ENCODE results near the gene APOBEC3H. TPM values are rescaled to one million over a fixed set of nuclear protein-coding genes. Genes with fewer than 3 reads are reported as not detected.
A peak's percentile ranks its signal among the peaks of the same experiment; 100 is the strongest.
"Not testable (repeated sequence)": the region's sequence is repeated elsewhere in the genome, so short reads cannot be mapped to it uniquely, and the experiment has no call there.

Gene APOBEC3H
- total RNA-seq (2021; ENCODE audit: unreplicated experiment) = not detected
- not detected for polyA plus RNA-seq (2012; ENCODE audit: insufficient read length)
- Bru-seq, nascent RNA = not detected
- BruChase-seq, experiment 1, labeled RNA remaining after a 2-hour chase = not detected
- BruChase-seq, experiment 2, labeled RNA remaining after a 6-hour chase = not detected
- long read RNA-seq = 0 reads

- ATAC-seq (0 out of 2 replicates have a peak, but pooled peaks have one; percentile 38), DNase-seq (ENCODE audit: low read depth, low spot score) (no peak)
- BruUV-seq (replicated peaks) = no TSS peak
- ChIA-PET CTCF (no interaction called here), POLR2A (no interaction called here)
- Histone ChIP-seq H3K9me3 (ENCODE audit: control insufficient read depth, insufficient read depth, low read depth, low read length) (no peaks in the 10 kb centered on the region), H3K4me3 (ENCODE audit: low read depth in 2 of 2, low read length in 2 of 2) (no peak within 1 kb of the TSS), H3K36me3 (ENCODE audit: control insufficient read depth, insufficient read depth, low read length) (no peaks in the 10 kb centered on the region), H3K4me1 (ENCODE audit: control insufficient read depth, insufficient read depth, low read length) (no peaks in the 10 kb centered on the region), H3K27me3 (ENCODE audit: control insufficient read depth, insufficient read depth, low read length) (no peaks in the 10 kb centered on the region), H3K27ac (ENCODE audit: low read length) (no peak within 1 kb of the TSS)
- no peak for TF ChIP-seq POLR2AphosphoS5 (IDR thresholded peaks at IDR 0.05; ENCODE audit: low read depth, low read length)
- TF ChIP-seq TCF7L2 (IDR thresholded peaks at IDR 0.05; ENCODE audit: low read depth, low read length) = no peak
- TF ChIP-seq REST (IDR thresholded peaks at IDR 0.05; ENCODE audit: insufficient read depth in 1 of 2, low read depth in 2 of 2, low read length in 1 of 2) = no peak
- no peak for TF ChIP-seq SIN3A (IDR thresholded peaks at IDR 0.05; ENCODE audit: borderline replicate concordance, insufficient read depth, low read depth, low read length)
- TF ChIP-seq CTCF (IDR thresholded peaks at IDR 0.05) = no peak
- intact Hi-C loops (cut with micrococcal nuclease; ENCODE audit: unreplicated experiment) = no loop called here
- in situ Hi-C loops (cut with HindIII; ENCODE audit: low pct_unique_long_range_greater_than_20kb, low sequenced_read_pairs) = no loop called here
Measured at GRCh38 chr22:39097098-39098020, at the start of gene APOBEC3H. TSS of gene APOBEC3H (plus strand) at chr22:39097244. CDS start at chr22:39100279, 3,035 bp downstream.

- BruUV-seq (replicated peaks); ATAC-seq; H3K4me3 ChIP-seq (ENCODE audit: low read depth in 2 of 2, low read length in 2 of 2); DNase-seq (ENCODE audit: low read depth, low spot score); POLR2A ChIA-PET; H3K36me3 ChIP-seq (ENCODE audit: control insufficient read depth, insufficient read depth, low read length); H3K4me1 ChIP-seq (ENCODE audit: control insufficient read depth, insufficient read depth, low read length); H3K27me3 ChIP-seq (ENCODE audit: control insufficient read depth, insufficient read depth, low read length); CTCF ChIA-PET; H3K9me3 ChIP-seq (ENCODE audit: control insufficient read depth, insufficient read depth, low read depth, low read length); in situ Hi-C loops (cut with HindIII; ENCODE audit: low pct_unique_long_range_greater_than_20kb, low sequenced_read_pairs); H3K27ac ChIP-seq (ENCODE audit: low read length); intact Hi-C loops (cut with micrococcal nuclease; ENCODE audit: unreplicated experiment): not testable (repeated sequence)
Measured at GRCh38 chr22:39049486-39049885, 47.6 kb upstream of the APOBEC3H start.

- H3K27me3 ChIP-seq (ENCODE audit: control insufficient read depth, insufficient read depth, low read length); in situ Hi-C loops (cut with HindIII; ENCODE audit: low pct_unique_long_range_greater_than_20kb, low sequenced_read_pairs); H3K4me1 ChIP-seq (ENCODE audit: control insufficient read depth, insufficient read depth, low read length); ATAC-seq; CTCF ChIA-PET; H3K27ac ChIP-seq (ENCODE audit: low read length); intact Hi-C loops (cut with micrococcal nuclease; ENCODE audit: unreplicated experiment); H3K36me3 ChIP-seq (ENCODE audit: control insufficient read depth, insufficient read depth, low read length); DNase-seq (ENCODE audit: low read depth, low spot score); H3K4me3 ChIP-seq (ENCODE audit: low read depth in 2 of 2, low read length in 2 of 2); H3K9me3 ChIP-seq (ENCODE audit: control insufficient read depth, insufficient read depth, low read depth, low read length); BruUV-seq (replicated peaks); POLR2A ChIA-PET: not testable (repeated sequence)
Measured at GRCh38 chr22:39051844-39052495, 45.1 kb upstream of the APOBEC3H start.

Data from Panc1 (cell line).